Hematopoietic multipotent progenitor cell treated with erythropoietin and hydrocortisone succinate and interleukin-3 and kit ligand, for 6 days (in vitro differentiated cells): Measurements from ENCODE around the gene SIL1.

Source experiments
- DNase-seq: peaks from one replicate; pipeline ENCODE4 v3.0.0-alpha.2; 2015

Gene SIL1

GRCh38 chr5:138903130-138903775 lies 294.9 kb downstream of the SIL1 start:
- DNase-seq = no peak

- DNase-seq = no peak
These were observed 296.5 kb downstream of the SIL1 start for GRCh38 chr5:138901716-138902115.

GRCh38 chr5:138900281-138900965 lies 297.7 kb downstream of the SIL1 start:
- DNase-seq = no peak

GRCh38 chr5:138898742-138899141 lies 299.4 kb downstream of the SIL1 start:
- no peak for DNase-seq

- no peak for DNase-seq
These were observed 299.9 kb downstream of the SIL1 start for GRCh38 chr5:138898299-138898698.
